ENCODE results near the gene NHS.

GRCh38 chrX:17773221-17773876 lies 398.3 kb downstream of the NHS start:
- TF ChIP-seq HMGXB4 (CRISPR knock-in tag; IDR thresholded peaks at IDR 0.05; ENCODE audit: borderline replicate concordance) (no peak), USF2 (IDR thresholded peaks at IDR 0.05) (no peak), MYC (IDR thresholded peaks at IDR 0.05; ENCODE audit: borderline replicate concordance, low read length) (no peak), POLR2A (IDR thresholded peaks at IDR 0.05; ENCODE audit: low read length) (no peak), EP300 (IDR thresholded peaks at IDR 0.05) (no peak), HDAC2 (IDR thresholded peaks at IDR 0.05) (no peak), CBX2 (IDR thresholded peaks at IDR 0.05; ENCODE audit: borderline replicate concordance, low read depth) (no peak), HOXA7 (CRISPR knock-in tag; IDR thresholded peaks at IDR 0.05) (no peak), CHD2 (IDR thresholded peaks at IDR 0.05; ENCODE audit: low read length, partially characterized antibody) (no peak), CEBPB (IDR thresholded peaks at IDR 0.05) (no peak), RNF2 (IDR thresholded peaks at IDR 0.05; ENCODE audit: borderline replicate concordance, low read depth) (no peak)
- TF ChIP-seq, protein P1, sequence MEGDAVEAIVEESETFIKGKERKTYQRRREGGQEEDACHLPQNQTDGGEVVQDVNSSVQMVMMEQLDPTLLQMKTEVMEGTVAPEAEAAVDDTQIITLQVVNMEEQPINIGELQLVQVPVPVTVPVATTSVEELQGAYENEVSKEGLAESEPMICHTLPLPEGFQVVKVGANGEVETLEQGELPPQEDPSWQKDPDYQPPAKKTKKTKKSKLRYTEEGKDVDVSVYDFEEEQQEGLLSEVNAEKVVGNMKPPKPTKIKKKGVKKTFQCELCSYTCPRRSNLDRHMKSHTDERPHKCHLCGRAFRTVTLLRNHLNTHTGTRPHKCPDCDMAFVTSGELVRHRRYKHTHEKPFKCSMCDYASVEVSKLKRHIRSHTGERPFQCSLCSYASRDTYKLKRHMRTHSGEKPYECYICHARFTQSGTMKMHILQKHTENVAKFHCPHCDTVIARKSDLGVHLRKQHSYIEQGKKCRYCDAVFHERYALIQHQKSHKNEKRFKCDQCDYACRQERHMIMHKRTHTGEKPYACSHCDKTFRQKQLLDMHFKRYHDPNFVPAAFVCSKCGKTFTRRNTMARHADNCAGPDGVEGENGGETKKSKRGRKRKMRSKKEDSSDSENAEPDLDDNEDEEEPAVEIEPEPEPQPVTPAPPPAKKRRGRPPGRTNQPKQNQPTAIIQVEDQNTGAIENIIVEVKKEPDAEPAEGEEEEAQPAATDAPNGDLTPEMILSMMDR (IDR thresholded peaks at IDR 0.05), result no peak
- TF ChIP-seq, protein P2, sequence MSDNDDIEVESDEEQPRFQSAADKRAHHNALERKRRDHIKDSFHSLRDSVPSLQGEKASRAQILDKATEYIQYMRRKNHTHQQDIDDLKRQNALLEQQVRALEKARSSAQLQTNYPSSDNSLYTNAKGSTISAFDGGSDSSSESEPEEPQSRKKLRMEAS (IDR thresholded peaks at IDR 0.05), result no peak

All from A549 (cell line).